MM.1S (cell line): ENCODE measurements around the gene MTX1.

Source experiments
- DNase-seq: peaks from one replicate; pipeline ENCODE4 v3.0.0-alpha.2; 2015
- H2AFZ ChIP-seq: fragments of 300-600 bp; sonication (generic); 2 replicates; pipeline ENCODE4 v1.6.0; 2016; ENCODE audit warnings: antibody characterized with exemption, low read length
- H3F3A ChIP-seq: fragments of 300-600 bp; sonication (generic); 2 replicates; pipeline ENCODE4 v1.6.1; 2016; ENCODE audit warnings: mild to moderate bottlenecking, antibody characterized with exemption, low read length, moderate library complexity, mixed read lengths; ENCODE audit not compliant: insufficient read depth
- H3K27ac ChIP-seq: fragments of 300-600 bp; sonication (generic); 2 replicates; pipeline ENCODE4 v1.5.1; 2016; ENCODE audit warnings: mild to moderate bottlenecking, low read length
- H3K27me3 ChIP-seq: fragments of 300-600 bp; sonication (generic); replicated peaks from 2 replicates; pipeline ENCODE4 v1.6.0; 2016; ENCODE audit warnings: low read length; ENCODE audit not compliant: insufficient read depth
- H3K36me3 ChIP-seq: fragments of 300-600 bp; sonication (generic); replicated peaks from 2 replicates; pipeline ENCODE4 v1.6.1; 2016; ENCODE audit warnings: mild to moderate bottlenecking, low read length, mixed read lengths; ENCODE audit not compliant: insufficient read depth
- H3K4me1 ChIP-seq: fragments of 300-600 bp; sonication (generic); 2 replicates; pipeline ENCODE4 v1.6.1; 2016; ENCODE audit warnings: low read length, mixed read lengths
- H3K4me2 ChIP-seq: fragments of 300-600 bp; sonication (generic); 2 replicates; pipeline ENCODE4 v1.6.0; 2016; ENCODE audit warnings: low read depth, low read length
- H3K4me3 ChIP-seq: fragments of 300-600 bp; sonication (generic); 2 replicates; pipeline ENCODE4 v1.5.1; 2016; ENCODE audit warnings: low read length, mixed read lengths
- H3K79me2 ChIP-seq: fragments of 300-600 bp; sonication (generic); 2 replicates; pipeline ENCODE4 v1.6.1; 2016; ENCODE audit warnings: mixed run types, low read length, mixed read lengths
- H3K9ac ChIP-seq: fragments of 300-600 bp; sonication (generic); 2 replicates; pipeline ENCODE4 v1.6.1; 2016; ENCODE audit warnings: low read length, mixed read lengths
- H3K9me2 ChIP-seq: fragments of 300-600 bp; sonication (generic); replicated peaks from 2 replicates; pipeline ENCODE4 v1.6.1; 2016; ENCODE audit warnings: mild to moderate bottlenecking, low read length, mixed read lengths; ENCODE audit not compliant: insufficient read depth
- H3K9me3 ChIP-seq: fragments of 300-600 bp; sonication (generic); replicated peaks from 2 replicates; pipeline ENCODE4 v1.6.1; 2016; ENCODE audit warnings: mild to moderate bottlenecking, low read length, mixed read lengths; ENCODE audit not compliant: insufficient read depth
- H4K20me1 ChIP-seq: fragments of 300-600 bp; sonication (generic); 2 replicates; pipeline ENCODE4 v1.6.1; 2016; ENCODE audit warnings: mild to moderate bottlenecking, low read length, moderate library complexity, mixed read lengths; ENCODE audit not compliant: insufficient read depth
- EZH2 ChIP-seq: fragments of 300-600 bp; sonication (generic); optimal IDR thresholded peaks from 2 replicates; pipeline ENCODE3; 2017; ENCODE audit warnings: low read depth, mild to moderate bottlenecking, antibody characterized with exemption, low read length, mixed read lengths
- EZH2phosphoT487 ChIP-seq: fragments of 300-600 bp; sonication (generic); IDR thresholded peaks from 2 replicates; pipeline ENCODE4 v1.6.1; 2018; ENCODE audit warnings: antibody characterized with exemption, low read length
- TF ChIP-seq, protein P1 (sequence below): fragments of 300-600 bp; sonication (generic); IDR thresholded peaks from 2 replicates; pipeline ENCODE4 v1.5.1; 2016; ENCODE audit warnings: antibody characterized with exemption, low read length, mixed read lengths

The MTX1 gene

DNA sequence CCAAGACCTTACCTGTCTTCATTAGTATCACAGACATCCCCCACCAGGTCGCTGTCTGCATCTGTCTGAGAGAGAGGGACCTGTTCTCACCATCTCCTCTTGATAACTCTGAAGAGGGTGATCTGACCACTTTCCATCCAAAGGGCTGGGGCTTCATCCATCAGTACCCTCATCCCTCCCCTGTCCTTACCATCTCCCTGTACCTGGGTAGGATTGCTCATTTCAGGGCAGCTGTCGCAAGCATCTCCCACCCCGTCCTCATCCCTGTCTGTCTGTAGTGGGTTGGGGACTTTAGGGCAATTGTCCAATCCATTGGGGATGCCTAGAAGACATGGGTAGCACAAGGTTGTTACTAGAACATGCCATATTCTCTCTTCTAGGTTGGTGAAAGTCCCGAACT lies 8.7 kb upstream of the MTX1 start:
- H3K4me3 ChIP-seq: no peak overlapping the region
- no peak overlapping the region for H3K9ac ChIP-seq
- H3K36me3 ChIP-seq: no peaks in the 10 kb centered on the region
- no peaks in the 10 kb centered on the region for H3F3A ChIP-seq
- H4K20me1 ChIP-seq: no peaks in the 10 kb centered on the region
- H3K27ac ChIP-seq: no peak overlapping the region
- TF ChIP-seq EZH2 (no peak), EZH2phosphoT487 (no peak)
- TF ChIP-seq, protein P1, sequence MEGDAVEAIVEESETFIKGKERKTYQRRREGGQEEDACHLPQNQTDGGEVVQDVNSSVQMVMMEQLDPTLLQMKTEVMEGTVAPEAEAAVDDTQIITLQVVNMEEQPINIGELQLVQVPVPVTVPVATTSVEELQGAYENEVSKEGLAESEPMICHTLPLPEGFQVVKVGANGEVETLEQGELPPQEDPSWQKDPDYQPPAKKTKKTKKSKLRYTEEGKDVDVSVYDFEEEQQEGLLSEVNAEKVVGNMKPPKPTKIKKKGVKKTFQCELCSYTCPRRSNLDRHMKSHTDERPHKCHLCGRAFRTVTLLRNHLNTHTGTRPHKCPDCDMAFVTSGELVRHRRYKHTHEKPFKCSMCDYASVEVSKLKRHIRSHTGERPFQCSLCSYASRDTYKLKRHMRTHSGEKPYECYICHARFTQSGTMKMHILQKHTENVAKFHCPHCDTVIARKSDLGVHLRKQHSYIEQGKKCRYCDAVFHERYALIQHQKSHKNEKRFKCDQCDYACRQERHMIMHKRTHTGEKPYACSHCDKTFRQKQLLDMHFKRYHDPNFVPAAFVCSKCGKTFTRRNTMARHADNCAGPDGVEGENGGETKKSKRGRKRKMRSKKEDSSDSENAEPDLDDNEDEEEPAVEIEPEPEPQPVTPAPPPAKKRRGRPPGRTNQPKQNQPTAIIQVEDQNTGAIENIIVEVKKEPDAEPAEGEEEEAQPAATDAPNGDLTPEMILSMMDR: no peak
- no peaks in the 10 kb centered on the region for H3K9me2 ChIP-seq
- H3K4me1 ChIP-seq: no peaks in the 10 kb centered on the region
- H3K79me2 ChIP-seq: no peaks in the 10 kb centered on the region
- no peaks in the 10 kb centered on the region for H3K9me3 ChIP-seq
- H3K4me2 ChIP-seq: no peak overlapping the region
- H3K27me3 ChIP-seq: peaks cover 75% of the 10 kb centered on the region
- DNase-seq: no peak
- no peak overlapping the region for H2AFZ ChIP-seq

DNA sequence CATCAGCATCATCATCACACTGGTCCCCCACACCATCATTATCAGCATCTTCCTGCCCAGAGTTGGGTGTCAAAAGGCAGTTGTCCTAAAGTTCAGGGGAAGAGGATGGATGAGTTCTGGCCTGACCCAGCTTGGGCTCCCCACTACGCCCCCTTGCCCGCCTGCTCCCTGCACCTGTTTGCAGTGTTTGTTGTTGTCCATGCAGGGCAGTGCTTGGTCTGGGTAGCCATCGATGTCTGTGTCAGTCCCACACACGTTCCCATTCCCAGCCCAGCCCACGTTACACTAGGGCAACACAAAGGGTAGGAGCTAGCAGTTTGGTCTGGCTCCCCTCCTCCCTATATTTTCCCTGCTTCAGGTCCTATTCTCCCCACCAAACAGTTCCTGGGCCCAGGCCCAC lies 7.6 kb upstream of the MTX1 start:
- Histone ChIP-seq H3K27me3 (peaks cover 64% of the 10 kb centered on the region), H4K20me1 (no peaks in the 10 kb centered on the region), H3K4me1 (no peaks in the 10 kb centered on the region), H3K9ac (no peak overlapping the region), H2AFZ (no peak overlapping the region), H3K9me3 (no peaks in the 10 kb centered on the region), H3K79me2 (no peaks in the 10 kb centered on the region), H3K9me2 (no peaks in the 10 kb centered on the region), H3K4me3 (no peak overlapping the region), H3K36me3 (no peaks in the 10 kb centered on the region), H3K27ac (no peak overlapping the region), H3K4me2 (no peak overlapping the region), H3F3A (no peaks in the 10 kb centered on the region)
- TF ChIP-seq EZH2phosphoT487 (no peak), EZH2 (no peak)
- TF ChIP-seq, protein P1: no peak
- DNase-seq: no peak

DNA sequence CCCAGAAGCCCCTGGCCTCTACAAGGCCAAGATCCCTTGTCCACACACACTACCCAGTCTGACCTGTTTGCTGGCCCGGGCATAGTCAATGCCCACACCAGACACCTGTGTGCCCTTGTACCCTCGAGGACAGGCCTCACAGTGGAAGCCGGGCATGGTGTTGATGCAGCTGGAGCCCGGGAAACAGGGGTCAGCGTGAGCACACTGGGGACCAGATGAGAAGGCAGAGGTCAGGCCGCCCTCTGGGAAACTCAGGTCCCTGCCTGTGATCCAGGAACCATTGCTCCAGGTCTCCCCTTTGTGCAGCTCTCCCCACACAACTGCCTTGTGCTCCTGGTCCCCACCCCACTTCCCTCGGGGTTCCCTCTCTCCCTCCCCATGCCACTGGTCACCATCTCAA lies 6.3 kb upstream of the MTX1 start:
- no peak for DNase-seq
- H3K79me2 ChIP-seq: no peaks in the 10 kb centered on the region
- no peaks in the 10 kb centered on the region for H3K36me3 ChIP-seq

More for the DNA sequence above, 6.3 kb upstream of the MTX1 start:
- Histone ChIP-seq H3K27ac (no peak overlapping the region), H3F3A (no peaks in the 10 kb centered on the region), H3K27me3 (peaks cover 51% of the 10 kb centered on the region), H2AFZ (no peak overlapping the region), H4K20me1 (no peaks in the 10 kb centered on the region), H3K4me3 (no peak overlapping the region), H3K9ac (no peak overlapping the region), H3K4me2 (no peak overlapping the region), H3K4me1 (peaks cover 3% of the 10 kb centered on the region; the same call in 1 of the 2 replicates), H3K9me3 (no peaks in the 10 kb centered on the region), H3K9me2 (no peaks in the 10 kb centered on the region)
- TF ChIP-seq EZH2phosphoT487: no peak
- TF ChIP-seq EZH2: no peak
- TF ChIP-seq, protein P1: no peak
